NOMO-1 treated with dmso at 0.1 percent for 144 hours (cell line): Measurements from ENCODE around the gene MYLK3.

Experiments
- DNase-seq: peaks from one replicate; lab custom pipeline; 2025; ENCODE audit not compliant: unreplicated experiment; lab: John Stamatoyannopoulos, UW

MYLK3 gene

GRCh38 chr16:46728806-46729205 is 19.3 kb downstream of the MYLK3 start:
- no peak for DNase-seq

DNA sequence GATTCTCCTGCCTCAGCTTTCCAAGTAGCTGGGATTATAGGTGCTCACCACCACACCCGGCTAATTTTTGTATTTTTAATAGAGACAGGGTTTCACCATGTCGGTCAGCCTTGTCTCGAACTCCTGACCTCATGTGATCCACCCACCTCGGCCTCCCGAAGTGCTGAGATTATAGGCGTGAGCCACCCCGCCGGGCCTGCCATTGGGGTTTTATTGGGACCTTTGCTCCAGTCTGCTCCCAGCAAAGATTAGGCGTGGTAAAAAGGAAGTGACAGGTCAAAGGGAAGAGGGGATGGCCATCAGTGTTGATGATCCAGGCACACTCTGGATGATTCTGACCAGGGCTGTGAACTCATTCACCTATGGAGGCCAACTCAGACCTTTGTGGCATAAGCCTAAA is 20.5 kb downstream of the MYLK3 start:
- DNase-seq: no peak

DNA sequence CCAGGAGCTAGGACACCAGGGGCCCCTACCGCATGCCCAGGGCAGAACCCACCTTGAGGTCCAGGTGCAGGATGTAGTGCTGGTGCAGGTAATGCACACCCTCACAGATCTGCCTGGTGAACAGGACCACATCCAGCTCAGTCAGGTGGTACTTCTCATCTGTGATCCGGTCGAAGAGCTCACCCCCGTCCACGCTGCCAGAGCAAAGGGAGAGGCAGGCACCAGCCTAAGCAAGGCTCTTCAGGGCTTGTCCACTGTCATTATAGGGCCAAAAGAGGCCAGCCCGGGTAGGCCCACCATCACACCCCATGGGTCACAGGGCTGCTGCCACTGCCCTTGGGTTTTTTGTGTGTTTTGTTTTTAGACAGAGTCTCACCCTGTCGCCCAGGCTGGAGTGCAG is 21.0 kb downstream of the MYLK3 start:
- DNase-seq: no peak

- no peak for DNase-seq
These were observed 26.3 kb downstream of the MYLK3 start for GRCh38 chr16:46721885-46722284.

DNA sequence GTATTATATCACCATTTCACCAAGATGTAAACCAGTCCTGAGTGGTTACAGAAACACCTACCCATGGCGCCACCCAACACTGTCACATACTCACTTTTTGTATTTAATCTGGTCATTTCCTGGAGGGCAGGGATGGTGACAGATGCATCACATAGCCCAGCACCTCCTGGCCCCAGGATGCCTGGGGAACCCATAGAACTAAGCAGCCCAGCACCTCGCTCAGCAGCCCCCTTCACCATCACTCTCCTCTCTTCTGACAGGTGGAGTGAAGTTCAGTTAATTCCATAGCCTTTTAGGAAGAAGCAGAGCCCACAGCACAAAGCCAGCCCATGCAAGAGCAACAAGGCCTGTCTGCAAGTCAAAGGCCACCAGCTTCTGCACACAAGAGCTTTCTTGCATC is 27.5 kb downstream of the MYLK3 start:
- no peak for DNase-seq

DNA sequence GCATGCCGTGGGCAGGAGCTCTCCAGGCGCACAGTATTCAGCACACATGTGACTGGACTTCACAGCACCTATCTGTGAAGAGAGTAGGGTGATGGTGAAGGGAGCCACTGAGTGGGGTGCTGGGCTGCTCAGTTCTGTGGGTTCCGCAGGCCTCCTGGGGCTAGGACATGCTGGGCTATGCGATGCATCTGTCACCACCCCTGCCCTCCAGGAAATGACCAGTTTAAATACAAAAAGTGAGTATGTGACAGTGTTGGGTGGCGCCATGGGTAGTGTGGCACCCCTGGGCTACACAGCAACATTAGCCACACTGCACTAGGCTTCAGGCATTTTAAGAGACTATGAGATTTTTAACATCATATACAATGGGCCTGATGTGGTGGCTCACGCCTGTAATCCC is 28.6 kb downstream of the MYLK3 start:
- no peak for DNase-seq

- no peak for DNase-seq
These were observed 29.9 kb downstream of the MYLK3 start for GRCh38 chr16:46718214-46718613.

DNA sequence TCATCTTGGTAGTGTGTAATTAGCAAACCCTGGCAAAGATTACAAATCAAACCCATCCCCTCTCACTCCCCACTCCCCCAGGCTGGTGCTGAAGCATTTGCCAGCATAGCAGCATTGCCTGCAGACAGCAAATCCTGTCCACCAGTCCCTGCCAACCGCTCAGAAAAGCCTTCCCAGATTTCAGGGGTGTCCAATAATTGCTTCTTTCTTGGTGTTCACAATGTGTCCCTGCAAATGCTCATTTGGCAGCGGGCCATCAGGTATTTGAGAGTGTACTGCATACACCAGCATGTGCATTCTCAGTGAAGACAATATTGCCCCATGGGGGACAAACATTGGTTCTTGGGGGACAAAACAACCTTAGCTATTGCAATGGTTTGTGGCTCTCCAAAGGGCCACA is 30.5 kb downstream of the MYLK3 start:
- DNase-seq: no peak

DNA sequence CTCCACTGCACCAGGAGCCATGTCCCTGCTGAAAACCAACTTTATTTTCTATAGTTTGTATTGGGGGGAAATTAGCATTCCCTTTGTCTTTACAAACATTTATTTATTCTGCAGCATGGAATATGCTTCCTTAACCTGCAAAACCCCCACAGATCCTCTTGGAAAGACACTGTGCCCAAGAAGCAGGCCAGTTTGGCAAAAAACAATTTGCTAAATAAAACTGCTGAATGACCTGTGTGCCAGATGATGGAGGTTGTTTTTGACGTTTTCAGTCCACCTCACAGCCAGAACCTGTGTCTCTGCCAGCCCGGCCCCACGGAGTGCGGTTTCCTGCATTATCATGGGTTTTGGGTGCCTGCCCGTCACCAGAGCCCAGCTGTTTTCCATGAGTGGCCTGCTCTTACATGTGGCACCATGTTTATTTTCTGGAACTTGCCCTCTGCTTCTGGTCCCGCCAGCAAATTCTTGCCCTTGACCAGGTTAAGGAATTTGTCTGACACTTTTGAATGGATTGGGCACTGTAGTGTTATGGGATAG is 32.3 kb downstream of the MYLK3 start:
- DNase-seq: no peak

GRCh38 chr16:46714797-46715591 is 33.1 kb downstream of the MYLK3 start:
- no peak for DNase-seq

- DNase-seq: no peak
These were observed 34.5 kb downstream of the MYLK3 start for GRCh38 chr16:46713634-46714033.

- peak; percentile 44 for DNase-seq
These were observed 35.2 kb downstream of the MYLK3 start for GRCh38 chr16:46712911-46713310.

GRCh38 chr16:46711106-46712058 is 36.8 kb downstream of the MYLK3 start:
- no peak for DNase-seq

DNA sequence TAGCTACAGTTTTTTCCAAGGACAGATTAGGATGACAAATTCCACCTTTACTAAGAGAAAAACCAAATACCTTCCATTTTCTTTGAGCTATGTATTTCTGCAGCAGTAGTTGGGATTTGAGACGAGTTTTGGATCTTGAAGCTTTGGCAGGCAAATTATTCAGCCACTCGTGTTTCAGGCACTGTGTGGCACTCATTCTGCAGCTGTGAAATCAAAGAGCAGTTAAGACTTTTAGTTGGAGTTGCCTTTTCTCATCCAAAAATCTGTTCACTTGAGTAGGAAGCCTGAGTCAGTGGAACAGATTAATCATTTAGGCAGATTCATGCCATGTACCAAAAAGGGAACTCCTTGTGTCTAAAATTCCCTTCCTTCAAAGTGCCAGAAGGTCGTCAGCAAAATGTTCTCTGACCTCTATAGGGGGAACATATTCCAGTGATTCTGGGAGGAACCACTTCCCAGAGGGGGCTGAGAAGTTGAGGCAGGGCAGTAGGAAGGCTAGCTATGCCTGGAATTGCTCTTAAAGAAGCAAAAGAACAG is 38.6 kb downstream of the MYLK3 start:
- DNase-seq: no peak

GRCh38 chr16:46706642-46707041 is 41.5 kb downstream of the MYLK3 start:
- DNase-seq: no peak

DNA sequence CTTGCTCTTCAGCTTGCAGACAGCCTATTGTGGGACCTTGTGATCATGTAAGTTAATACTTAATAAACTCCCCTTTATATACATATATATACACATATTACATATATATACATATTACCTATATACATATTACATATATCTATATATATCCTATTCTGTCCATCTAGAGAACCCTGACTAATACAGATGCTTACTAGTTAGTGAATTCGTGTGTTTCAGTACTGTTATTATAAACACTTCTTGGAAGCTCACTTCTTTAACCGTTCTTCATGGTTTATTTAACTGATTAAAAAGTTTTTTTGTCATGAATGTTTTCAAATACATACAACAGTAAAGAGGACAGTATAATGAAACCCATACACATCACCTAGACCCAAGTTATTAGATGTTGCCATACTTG is 46.1 kb downstream of the MYLK3 start:
- no peak for DNase-seq

GRCh38 chr16:46701615-46702014 is 46.5 kb downstream of the MYLK3 start:
- no peak for DNase-seq

DNA sequence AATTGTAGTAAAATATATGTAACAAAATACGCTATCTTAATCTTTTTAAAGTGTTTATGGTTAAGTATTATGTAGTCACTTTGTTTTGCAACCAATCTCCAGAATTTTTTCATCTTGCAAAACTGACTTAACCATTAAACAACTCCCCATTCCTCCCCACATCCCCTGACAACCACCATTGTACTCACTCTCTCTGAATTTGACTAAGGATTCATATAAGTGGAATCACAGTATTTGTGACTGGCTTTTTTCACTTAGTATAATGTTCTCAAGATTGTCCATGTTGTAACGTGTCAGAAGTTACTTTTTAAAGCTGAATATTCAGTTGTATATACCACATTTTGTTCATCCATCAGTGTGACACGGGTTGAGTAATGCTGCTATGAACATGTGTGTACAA is 48.1 kb downstream of the MYLK3 start:
- no peak for DNase-seq

GRCh38 chr16:46696957-46697356 is 51.2 kb downstream of the MYLK3 start:
- no peak for DNase-seq

DNA sequence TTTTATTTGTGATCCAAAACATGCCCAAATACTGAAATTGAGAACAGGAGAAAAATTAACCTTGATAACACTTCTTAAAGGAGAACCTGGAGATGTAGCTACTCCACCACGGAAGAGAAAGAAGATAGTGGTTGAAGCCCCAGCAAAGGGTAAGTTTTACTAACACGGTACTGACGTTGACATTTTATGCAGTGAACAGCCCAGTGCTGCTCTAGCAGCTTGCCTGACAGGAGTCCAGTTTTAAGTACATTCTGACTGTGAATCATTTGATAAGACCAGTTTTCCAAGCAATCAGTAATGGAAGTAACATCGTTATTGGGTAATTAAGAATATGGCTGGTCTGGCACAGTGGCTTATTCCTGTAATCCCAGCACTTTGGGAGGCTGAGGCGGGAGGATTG is 52.2 kb downstream of the MYLK3 start:
- DNase-seq: no peak

GRCh38 chr16:46693598-46693997 is 54.5 kb downstream of the MYLK3 start:
- no peak for DNase-seq

GRCh38 chr16:46691726-46692125 is 56.4 kb downstream of the MYLK3 start:
- DNase-seq: no peak
